Measurements from ENCODE around the gene ANAPC1.
"Not testable (repeated sequence)": the region's sequence is repeated elsewhere in the genome, so short reads cannot be mapped to it uniquely, and the experiment has no call there.

The ANAPC1 gene

DNA sequence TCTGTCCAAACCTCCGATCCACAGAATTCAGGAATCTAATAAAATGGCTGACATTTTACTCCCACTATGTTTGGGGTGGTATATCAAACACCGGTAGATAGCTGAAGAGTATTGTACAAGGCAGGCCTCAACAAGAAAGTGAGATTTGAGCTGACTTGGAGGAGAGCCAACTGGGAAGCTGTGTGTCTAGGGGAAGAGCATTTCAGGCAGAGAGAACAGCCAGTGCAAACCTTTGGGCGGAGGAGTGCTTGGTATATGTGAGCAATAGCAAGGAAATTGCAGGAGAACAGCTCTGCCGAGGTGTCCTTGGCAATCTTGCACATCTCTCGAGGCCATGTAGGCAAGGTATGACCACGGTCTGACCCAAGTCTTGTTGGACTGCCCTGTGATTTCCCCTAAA lies 12.6 kb upstream of the ANAPC1 start:
- DNase-seq (ENCODE audit: low spot score) = no peak
- H3K4me3 ChIP-seq = no peak overlapping the region
- TF ChIP-seq, protein P1, sequence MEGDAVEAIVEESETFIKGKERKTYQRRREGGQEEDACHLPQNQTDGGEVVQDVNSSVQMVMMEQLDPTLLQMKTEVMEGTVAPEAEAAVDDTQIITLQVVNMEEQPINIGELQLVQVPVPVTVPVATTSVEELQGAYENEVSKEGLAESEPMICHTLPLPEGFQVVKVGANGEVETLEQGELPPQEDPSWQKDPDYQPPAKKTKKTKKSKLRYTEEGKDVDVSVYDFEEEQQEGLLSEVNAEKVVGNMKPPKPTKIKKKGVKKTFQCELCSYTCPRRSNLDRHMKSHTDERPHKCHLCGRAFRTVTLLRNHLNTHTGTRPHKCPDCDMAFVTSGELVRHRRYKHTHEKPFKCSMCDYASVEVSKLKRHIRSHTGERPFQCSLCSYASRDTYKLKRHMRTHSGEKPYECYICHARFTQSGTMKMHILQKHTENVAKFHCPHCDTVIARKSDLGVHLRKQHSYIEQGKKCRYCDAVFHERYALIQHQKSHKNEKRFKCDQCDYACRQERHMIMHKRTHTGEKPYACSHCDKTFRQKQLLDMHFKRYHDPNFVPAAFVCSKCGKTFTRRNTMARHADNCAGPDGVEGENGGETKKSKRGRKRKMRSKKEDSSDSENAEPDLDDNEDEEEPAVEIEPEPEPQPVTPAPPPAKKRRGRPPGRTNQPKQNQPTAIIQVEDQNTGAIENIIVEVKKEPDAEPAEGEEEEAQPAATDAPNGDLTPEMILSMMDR (IDR thresholded peaks at IDR 0.05) = no peak
- no peak overlapping the region for H3K27ac ChIP-seq

DNA sequence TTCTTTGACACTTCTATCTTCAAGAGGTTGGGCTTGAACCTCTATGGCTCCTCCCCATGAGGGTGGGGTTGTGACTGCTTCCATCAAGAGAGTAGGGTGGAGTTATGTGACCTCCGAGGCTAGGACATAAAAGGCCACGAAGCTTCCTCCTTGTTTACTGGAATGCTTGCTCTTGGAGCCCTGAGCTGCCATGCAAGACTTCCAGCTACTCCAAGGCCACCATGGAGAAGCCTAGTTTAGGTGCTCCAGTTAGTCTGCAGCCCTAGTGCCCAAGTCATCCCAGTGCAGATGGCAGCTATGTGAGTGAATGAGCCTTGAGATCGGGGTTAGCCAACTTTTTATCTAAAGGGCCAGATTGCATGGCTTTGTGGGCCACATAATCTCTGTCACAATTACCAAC lies 12.0 kb upstream of the ANAPC1 start:
- Histone ChIP-seq H3K4me3 (no peak overlapping the region), H3K27ac (no peak overlapping the region)
- TF ChIP-seq, protein P1 (IDR thresholded peaks at IDR 0.05) = no peak
- no peak for DNase-seq (ENCODE audit: low spot score)

DNA sequence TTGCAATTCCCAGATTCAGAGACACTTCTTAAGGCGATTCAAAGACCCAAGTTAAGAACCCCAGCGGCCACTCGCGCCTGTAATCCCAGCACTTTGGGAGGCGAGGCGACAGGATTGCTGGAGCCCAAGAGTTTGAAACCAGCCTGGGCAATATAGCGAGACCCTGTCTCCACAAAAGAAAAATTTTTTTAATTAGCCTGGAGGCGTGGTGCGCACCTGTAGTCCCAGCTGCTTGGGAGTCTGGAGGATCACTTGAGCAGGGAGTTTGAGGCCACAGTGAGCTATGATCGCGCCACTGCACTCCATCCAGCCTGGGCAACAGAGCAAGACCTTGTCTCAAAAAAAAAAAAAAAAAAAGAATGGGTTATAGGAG lies 585 bp upstream of the ANAPC1 start:
- H3K27ac ChIP-seq = peak overlapping the region; percentile 19 to 83
- no peak for DNase-seq (ENCODE audit: low spot score)
- TF ChIP-seq, protein P1 (IDR thresholded peaks at IDR 0.05) = no peak
- peak overlapping the region; percentile 100 for H3K4me3 ChIP-seq

DNA sequence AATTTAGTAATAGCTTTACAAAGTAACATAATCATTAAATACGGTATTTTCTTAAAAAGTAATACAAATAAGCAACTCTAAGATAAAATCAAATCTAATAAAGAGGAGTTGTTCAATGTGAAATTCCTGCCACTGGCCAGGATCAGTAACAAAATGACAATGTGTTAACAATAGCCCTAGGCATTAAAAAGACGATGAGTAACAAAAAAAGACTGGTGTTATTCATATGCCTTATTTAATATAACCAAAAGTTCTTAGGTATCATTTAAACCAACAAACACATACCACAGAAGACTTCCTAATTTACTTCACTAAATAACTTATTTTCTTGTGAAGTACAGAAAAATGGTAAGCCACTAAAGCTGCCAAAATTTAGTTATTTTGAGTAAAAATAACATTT lies 11.2 kb downstream of the ANAPC1 start:
- DNase-seq (ENCODE audit: low spot score); H3K27ac ChIP-seq; H3K4me3 ChIP-seq: not testable (repeated sequence)

DNA sequence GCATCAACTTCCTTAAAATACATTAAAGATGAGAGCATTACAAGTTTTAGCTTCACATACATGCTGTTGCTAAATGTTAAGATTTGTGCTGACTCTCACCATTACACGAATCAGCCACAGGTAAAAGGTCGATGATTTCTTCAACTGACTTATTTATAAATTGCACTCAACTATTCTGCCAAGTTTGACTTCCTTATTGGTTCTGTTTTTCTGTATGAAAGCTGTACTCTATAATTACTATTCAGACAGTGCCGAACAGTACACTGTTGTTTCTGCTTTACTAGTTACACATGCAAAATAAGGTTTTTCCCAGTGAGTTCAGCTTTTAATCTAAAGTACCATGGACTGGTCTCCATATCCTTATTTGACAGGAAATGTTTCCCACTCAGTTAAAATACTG lies 18.9 kb downstream of the ANAPC1 start:
- H3K4me3 ChIP-seq; H3K27ac ChIP-seq; DNase-seq (ENCODE audit: low spot score): not testable (repeated sequence)

DNA sequence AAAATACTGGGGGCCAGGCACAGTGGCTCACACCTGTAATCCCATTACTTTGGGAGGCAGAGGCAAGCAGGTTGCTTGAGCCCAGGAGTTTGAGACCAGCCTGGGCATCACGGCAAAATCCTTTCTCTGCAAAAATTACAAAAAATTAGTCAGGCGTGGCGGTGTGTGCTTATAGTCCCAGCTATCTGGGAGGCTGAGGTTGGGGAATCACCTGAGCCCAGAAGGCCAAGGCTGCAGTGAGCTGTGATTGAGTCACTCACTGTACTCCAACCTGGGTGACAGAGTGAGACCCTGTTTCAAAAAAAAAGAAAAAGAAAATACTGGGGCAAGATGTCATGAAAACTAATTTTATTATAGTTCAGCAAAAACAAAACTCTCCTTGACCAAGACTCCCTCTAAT lies 24.0 kb downstream of the ANAPC1 start:
- not testable (repeated sequence) for H3K4me3 ChIP-seq; H3K27ac ChIP-seq; DNase-seq (ENCODE audit: low spot score)

DNA sequence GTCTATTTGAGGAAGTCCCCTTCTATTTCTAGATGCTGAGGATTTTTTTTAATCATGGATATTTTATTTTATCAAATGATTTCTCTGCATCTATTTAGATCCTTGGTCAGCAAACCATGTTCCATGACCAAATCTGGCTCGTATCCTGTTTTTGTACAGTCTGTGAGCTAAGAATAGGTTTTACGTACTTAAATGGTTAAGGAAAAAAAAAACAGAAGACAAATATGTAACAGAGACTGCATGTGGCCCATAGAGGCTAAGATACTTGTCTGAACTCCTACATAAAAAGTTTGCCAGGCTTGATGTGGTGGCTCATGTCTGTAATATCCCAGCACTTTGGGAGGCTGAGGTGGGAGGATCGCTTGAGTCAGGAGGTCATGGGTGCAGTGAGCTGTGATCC lies 31.4 kb downstream of the ANAPC1 start:
- H3K27ac ChIP-seq = peak overlapping the region in 1 of 2 donors; percentile 32
- DNase-seq (ENCODE audit: low spot score); H3K4me3 ChIP-seq: not testable (repeated sequence)

DNA sequence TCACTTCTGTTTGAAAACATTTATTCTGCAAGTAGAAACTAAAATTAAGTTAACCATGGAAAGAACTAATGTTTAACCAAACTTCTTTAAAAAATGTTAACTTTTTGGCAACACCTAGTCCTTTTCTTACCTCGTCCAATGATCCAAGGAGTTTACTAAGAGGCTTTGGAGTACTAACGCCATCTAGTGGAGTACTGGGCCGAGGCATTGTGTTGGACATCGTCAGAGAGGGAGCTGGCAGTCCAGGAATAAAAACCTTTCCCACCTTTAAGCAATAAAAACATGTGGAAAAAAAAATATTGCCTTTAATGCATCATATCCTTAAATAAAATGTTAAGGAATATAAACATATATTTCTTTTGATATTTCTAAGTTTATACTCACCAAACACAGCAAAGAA lies 33.3 kb downstream of the ANAPC1 start:
- not testable (repeated sequence) for DNase-seq (ENCODE audit: low spot score); H3K4me3 ChIP-seq; H3K27ac ChIP-seq
- TF ChIP-seq, protein P1 (IDR thresholded peaks at IDR 0.05) = peak; percentile 22

DNA sequence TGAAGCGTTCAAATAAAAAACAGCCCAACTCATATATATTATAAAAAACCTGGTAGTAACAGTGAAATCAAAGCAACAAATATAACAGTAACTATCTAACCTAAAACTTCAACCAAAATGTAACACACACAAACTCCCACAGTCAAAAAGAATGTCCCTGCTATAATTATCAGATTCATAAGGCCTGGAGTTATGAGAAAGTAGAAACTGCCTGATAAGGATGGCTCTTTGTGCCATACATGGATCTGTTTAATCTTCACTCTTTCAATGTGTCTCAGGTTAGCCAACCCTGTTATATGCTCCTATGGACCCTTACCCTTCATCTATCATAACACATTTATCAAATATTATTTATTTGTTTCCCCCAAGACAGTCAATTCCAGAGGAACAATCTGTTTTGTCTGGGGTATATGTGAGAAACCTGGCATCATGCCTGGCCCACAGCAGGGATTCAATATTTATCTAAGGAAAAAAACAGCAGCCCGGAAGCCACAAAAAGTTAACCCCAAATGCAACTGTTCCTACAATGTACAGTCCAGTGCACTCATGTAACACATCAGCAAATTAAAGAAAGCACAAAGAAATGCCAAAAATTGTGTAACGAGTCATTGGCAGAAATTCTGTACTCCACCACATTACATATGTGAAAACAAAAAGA lies 44.2 kb downstream of the ANAPC1 start:
- H3K4me3 ChIP-seq, H3K27ac ChIP-seq: not testable (repeated sequence)

DNA sequence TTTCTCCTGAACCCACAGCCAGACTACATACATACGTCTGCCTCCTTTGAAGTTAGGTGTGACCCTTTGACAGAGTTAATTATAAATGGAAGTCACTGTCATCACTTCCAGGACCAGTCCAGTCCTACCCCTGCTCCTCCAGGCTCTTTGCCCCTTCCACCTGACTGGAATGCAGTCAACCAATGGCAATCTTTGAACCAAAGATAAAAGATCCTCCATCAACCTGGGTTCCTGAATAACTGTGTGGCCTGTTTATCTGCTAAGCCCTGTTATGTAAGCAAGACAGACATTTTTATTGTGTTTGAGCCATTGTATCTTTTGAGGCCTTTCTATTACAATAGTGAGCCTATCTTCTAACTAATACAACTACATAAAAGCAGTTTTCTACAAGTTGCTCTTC lies 45.0 kb downstream of the ANAPC1 start:
- H3K27ac ChIP-seq = peak overlapping the region in 1 of 2 donors; percentile 41
- not testable (repeated sequence) for H3K4me3 ChIP-seq; DNase-seq (ENCODE audit: low spot score)

More for the DNA sequence above, 44.2 kb downstream of the ANAPC1 start:
- not testable (repeated sequence) for DNase-seq (ENCODE audit: low spot score)

DNA sequence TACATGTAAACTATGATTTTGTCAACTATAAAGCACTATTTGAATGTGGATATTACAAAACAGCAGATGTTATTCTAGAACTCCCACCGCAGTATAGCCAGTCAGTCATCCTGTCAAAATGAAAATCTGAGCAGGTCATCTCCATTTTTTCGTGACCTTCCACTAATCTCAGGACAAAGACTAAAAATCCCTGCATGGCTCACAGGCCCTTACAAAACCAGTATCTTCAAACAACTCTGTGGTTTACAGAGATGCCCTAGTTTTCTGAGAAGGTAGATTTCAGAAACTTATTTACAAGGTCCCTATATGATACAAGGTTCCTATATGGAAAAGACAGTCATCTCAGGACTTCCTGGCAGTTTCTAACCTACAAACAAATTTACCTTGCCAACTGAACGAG lies 49.8 kb downstream of the ANAPC1 start:
- H3K4me3 ChIP-seq; H3K27ac ChIP-seq; DNase-seq (ENCODE audit: low spot score): not testable (repeated sequence)

DNA sequence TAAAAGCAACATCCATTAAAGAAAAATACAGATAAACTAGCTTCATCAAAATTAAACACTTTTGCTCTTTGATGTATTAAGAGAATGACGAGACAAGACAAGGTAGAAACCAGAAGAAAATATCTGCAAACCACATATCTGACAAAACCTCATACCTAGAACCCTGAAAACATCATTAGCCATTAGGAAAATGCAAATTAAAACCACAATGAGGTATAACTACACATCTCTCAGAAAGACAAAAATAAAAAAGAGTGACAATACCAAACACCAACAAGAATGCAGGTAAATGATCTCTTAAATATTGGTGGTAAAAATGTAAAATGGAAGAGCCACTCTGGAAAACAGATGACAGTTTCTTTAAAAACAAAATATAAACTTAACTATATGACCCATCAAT lies 53.5 kb downstream of the ANAPC1 start:
- H3K4me3 ChIP-seq; H3K27ac ChIP-seq; DNase-seq (ENCODE audit: low spot score): not testable (repeated sequence)

DNA sequence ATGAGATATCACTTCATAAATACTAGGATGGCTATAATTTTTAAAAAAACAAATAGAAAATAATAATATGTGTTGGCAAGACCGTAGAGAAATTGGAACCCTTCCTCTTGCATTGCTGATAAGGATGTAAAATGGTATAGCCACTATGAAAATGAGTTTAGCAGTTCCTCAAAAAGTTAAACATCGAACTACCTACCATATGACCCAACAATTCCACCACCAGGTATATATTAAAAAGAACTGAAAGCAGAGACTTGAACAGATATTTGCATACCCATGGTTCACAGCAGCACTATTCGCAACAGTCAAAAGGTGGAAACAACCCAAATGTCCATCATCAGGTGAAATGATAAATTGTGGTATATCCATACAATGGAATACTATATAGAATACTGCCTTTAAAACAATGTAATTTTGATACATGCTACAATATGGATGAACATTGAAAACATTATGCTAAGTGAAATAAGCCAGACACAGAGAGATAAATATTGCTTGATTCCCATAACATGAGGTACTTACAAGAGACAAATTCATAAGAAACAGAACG lies 55.7 kb downstream of the ANAPC1 start:
- H3K27ac ChIP-seq; H3K4me3 ChIP-seq; DNase-seq (ENCODE audit: low spot score): not testable (repeated sequence)

DNA sequence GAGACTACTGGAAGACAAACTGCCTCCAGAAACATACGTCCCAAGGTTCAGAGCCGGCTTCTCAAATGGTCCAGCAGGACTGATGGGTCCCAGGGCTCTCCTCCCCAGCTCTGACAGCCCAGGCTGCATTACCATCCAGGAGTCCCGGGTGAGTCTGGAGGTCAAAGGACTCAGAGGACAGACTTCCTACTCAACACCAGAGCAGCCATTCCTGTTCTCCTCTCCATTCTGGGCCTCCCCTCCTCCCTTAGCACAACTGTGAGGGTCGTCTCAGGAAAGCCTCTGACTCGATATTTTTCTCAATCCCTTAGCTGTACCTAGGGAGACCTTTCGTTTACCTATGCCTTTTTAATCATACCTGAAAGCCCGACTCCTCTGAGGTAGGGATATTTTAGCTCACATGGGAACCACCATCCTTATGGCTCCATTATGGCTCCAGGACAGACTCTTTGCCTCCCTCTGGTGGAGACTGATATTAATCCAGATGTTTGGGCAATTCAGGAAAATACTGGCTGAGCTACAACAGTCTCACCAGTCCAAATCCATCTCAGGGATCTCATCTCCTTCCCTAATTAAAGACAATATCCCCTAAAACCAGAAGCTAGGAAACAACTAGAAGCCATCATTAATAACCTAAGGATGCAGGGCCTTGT lies 70.9 kb downstream of the ANAPC1 start:
- not testable (repeated sequence) for DNase-seq (ENCODE audit: low spot score); H3K27ac ChIP-seq; H3K4me3 ChIP-seq
